NCI-H526 (cell line): ENCODE measurements around the gene KIF5A.

Experiments used
- DNase-seq, 2 experiments: peaks; one replicate each; lab custom pipeline; 2025; lab: John Stamatoyannopoulos, UW

Gene KIF5A

DNA sequence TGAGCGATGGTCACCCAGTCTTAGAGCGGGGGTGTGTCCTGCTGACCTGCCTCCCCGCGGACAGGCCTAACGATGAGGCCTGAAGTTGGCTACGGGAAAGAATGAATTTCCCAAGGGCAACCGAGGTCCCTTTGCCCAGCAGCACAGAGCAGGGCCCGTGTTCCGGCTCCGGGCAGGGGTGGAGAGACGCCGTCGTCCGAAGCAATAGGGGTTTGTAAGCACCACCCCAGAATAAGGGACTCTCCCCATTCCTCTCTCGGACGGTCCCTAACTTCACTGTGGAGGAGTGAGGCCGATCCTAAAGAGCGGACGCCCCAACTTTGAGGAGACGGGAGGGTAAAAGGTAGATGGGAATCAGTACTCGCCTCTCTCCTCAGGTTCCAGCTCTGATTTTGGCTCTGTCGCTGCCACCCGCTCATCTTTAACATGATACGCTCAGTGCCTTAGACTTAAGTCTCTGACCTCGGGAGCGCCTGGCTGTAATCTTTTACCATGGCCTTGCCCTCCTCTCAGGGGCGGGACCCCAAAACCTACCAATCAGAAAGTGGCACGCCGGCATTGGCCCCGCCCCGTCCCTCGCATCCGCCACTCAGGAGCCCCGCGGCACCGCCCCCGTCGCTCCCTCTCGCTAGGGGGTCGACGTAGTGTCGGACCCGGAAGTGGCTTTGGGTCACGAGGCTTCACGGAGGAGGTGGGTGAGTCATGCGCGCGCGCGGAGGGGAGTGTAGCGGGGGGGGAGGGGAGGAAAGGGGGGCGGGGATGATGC lies 29.6 kb upstream of the KIF5A start, which contains the start of gene DDIT3:
Gene DDIT3, minus strand, starts transcription at position 462 of the 766 bp plus-strand sequence. CDS start 3,108 bp downstream, outside the sequence.
- peak; percentile 97 to 99 for DNase-seq

GRCh38 chr12:57521525-57522010 lies 28.3 kb upstream of the KIF5A start:
- DNase-seq, result peak; percentile 61 to 64

DNA sequence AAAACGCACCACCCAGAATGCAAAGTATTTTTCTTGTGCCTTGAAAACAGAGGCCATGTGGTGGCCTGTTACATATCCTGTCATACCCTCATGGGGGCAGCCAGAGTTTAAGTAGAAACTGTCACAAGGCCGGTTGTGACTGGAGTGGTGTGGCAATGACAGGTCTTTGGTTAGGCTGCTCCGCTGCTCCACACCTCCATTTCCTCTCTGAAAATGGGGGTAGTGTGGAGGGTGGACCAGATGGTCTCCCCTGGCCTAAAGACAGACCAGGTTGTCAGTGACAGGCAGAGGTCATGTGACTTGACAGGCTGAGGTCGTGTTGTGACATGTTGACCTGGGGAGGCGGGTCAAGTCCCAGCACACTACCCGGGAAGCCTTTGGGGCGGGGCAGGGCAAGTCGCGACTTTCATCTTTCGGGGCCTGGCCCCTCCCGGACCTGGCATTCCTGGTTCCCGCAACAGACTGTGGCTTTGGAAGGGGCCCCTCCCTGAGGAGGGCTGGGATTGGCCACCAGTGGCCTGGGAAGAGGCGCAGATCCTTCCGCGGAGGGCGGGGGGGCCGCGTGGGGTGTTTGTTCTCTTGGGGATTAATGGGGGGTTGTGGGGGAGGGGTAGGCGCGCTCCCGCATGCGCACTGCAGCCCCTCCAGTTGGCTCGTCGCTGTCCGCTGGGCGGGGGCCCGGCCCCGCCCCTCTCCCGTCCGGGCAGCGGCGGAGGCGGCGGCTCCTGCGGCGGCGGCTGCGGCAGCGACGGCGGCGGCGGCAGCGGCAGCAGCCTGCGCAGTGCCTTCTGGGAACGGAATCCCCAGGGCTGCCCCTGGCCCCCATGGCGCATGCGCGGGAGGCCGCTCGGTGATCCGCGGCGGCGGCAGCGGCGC lies 27.6 kb upstream of the KIF5A start, which contains the start of gene MBD6:
Gene MBD6, plus strand, starts transcription at position 814 of the 876 bp plus-strand sequence. CDS start 1,480 bp downstream, outside the sequence.
- peak; percentile 89 to 91 for DNase-seq

- peak; percentile 17 to 74 for DNase-seq
Observed at GRCh38 chr12:57522887-57523705, 26.7 kb upstream of the KIF5A start.

GRCh38 chr12:57523706-57524614 lies 25.9 kb upstream of the KIF5A start:
- peak in 1 of 2 experiments; percentile 41 for DNase-seq

DNA sequence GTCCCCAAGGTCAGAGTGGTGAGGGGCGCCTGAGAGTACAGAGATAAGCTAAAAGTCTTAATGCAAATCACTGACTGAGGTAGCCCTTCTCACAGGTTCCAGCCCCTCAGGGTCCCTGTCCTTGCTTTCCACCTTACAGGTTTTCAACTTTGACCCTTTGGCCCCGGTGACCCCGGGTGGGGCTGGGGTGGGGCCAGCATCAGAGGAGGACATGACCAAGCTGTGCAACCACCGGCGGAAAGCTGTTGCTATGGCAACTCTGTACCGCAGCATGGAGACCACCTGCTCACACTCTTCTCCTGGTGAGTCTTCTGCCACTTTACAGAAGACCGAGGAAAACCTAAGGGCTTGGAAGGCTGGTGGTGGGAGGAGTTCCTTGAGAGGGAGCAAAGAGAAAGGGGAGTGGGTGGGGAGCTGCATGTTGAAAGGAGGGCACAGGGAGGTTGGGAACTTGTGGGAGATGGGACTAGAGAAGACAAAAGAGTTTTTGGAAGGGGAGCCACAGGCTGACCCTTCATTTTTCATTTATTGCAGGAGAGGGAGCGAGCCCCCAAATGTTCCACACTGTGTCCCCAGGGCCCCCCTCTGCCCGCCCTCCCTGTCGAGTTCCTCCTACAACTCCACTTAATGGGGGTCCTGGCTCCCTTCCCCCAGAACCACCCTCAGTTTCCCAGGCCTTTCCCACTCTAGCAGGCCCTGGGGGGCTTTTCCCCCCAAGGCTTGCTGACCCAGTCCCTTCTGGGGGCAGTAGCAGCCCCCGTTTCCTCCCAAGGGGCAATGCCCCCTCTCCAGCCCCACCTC lies 24.8 kb upstream of the KIF5A start:
- DNase-seq, result no peak

- no peak for DNase-seq
Observed at GRCh38 chr12:57525615-57526383, 24.0 kb upstream of the KIF5A start.

- DNase-seq, result no peak
Observed at GRCh38 chr12:57526477-57527126, 23.2 kb upstream of the KIF5A start.

- no peak for DNase-seq
Observed at GRCh38 chr12:57527184-57527583, 22.7 kb upstream of the KIF5A start.

DNA sequence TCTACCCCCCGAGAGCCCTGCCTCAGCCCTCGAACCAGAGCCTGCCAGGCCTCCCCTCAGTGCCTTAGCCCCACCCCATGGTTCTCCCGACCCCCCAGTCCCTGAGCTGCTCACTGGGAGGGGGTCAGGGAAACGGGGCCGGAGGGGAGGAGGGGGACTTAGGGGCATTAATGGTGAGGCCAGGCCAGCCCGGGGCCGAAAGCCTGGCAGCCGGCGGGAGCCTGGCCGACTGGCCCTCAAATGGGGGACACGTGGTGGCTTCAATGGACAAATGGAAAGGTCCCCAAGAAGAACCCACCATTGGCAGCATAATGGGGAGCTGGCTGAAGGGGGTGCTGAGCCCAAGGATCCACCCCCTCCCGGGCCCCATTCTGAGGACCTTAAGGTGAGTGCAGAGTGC lies 21.7 kb upstream of the KIF5A start:
- DNase-seq, result no peak

DNA sequence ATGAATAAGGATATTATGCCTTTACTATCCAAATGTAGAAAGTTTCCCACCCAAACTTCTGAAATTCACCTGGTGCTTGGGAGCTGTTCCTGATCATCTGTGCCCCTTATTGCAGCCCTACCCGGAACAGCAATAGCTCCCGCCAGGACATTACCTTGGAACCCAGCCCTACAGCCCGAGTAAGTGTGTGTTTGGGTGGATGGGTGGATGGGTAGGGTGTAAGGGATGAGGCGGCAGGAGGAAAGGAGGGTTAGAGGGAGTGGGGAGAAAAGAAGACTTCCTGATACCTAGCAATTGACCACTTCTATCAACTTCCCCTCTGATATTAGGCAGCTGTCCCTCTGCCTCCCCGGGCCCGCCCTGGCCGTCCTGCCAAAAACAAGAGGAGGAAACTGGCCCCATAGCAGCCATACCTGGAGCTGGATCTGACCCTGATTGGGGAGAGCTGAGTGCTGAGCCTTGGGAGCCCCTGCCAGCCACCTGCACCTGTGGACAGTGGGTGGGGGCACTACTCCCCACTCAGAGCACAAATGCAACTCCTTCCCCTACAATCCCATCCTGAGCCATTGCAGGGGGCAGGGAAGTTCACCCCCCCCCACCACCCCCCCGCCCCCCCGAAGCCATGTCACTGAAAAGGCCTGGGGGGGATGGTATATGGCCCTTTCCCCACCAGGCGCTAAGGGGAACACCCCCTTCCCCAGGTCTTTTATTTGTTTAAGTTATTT lies 20.9 kb upstream of the KIF5A start:
- DNase-seq, result no peak

- no peak for DNase-seq
Observed at GRCh38 chr12:57529831-57530230, 20.0 kb upstream of the KIF5A start.

DNA sequence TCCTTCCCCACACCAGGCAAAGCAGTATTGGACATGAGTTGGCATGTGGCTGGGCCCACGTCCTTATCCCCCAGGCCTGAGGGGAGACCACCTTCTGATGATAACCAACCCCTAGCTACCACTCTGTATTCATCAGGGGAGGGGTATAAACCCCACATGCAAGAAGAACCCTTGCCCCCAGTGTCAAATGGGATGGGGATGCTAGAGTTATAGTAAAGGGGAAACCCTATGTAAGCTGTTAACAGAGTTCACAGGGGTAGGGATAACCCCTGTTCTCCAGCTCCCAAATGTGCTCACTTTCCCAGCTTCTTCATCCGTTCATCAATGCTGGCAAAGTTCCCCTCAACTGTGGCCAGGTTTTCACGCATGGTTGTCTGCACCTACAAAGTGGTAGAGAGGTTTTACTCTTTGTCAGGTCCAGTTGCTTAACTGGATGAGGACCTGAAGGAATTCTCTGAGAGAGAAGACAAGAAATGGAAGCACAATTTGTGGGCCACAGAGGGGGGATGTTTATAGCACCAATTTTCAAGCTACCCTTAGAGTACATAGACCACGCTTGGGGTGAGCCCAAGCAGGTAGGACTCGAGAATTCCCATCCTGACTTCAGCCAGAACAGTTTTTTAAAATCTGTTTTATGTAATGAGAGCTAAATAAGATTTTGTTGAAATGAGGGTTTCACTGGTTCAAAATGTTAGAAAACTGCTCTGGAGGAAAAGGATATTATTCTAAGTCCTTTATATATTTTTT lies 19.3 kb upstream of the KIF5A start:
- DNase-seq, result no peak

DNA sequence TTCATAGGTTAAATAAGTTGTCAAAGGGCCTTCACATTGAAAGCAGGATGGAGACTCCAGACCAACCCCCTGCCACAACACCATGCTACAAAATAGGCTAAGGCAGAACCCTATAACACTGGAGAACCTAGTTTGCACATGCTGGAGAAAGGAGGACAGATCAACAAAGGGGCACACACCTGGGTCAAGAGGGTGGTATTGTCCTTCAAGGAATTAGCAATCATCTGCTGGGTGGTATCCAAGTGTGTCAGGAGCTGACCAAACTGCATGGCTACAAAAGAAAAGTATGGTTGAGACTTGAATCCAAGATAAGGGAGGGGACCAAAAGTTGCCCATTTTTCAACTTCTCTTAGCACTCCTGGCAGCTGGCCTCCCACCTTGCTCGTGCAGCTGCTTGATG lies 18.0 kb upstream of the KIF5A start:
- DNase-seq, result no peak

DNA sequence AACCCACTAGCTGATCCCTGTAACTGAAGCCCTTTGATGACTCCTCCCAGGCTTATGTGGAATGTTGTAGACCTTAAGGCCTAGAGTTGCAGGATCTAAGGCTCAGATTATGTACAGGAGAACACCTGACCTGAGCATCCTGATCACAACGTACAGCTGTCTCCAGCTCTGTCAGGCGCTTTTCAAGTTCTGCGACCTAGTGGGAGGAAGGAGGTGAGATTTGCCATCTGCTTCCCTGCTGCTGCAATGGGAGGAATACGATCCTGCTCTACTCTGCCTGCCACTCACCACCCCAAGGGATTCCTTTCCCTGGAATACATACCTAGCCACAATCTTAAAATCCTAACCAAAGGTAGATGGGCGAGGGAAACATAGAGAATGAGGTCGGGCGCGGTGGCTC lies 16.7 kb upstream of the KIF5A start:
- no peak for DNase-seq

- DNase-seq, result no peak
Observed at GRCh38 chr12:57534250-57534649, 15.6 kb upstream of the KIF5A start.

DNA sequence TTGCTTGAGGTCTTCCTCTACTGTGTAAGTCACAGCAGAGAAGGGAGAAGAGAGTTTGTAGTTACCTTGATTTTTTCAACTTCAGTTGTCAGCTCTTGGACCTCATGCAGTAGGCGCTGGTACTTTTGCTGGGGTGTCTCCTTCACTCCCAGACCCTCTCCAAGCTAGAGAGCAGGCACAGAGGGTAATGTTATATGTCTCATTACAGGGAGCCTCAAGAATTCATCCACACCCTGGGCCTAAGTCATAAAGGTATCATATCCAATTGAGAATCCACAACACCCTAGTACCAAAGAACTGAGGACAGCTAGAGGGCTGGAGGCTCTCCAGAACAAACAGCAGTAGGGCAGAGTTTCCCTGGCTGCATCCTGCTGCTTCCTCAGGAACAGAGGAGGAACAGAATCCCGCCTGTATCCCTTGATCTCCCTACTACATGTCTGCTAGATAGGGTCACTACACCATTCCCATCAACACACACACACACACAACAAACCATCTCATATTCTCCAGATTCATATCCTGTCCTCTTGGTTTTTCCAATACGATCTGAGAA lies 14.8 kb upstream of the KIF5A start:
- no peak for DNase-seq
